WI38 (cell line): ENCODE measurements around the gene PIEZO2.
"Not testable (repeated sequence)": the region's sequence is repeated elsewhere in the genome, so short reads cannot be mapped to it uniquely, and the experiment has no call there.

Experiments used
- H3K4me3 ChIP-seq: 2 replicates; pipeline ENCODE4 v1.5.1; 2011; ENCODE audit warnings: low read depth, mild to moderate bottlenecking, control low read depth, low read length
- TF ChIP-seq, protein P1 (sequence below): IDR thresholded peaks from 2 replicates; pipeline ENCODE4 v1.5.1; 2012; ENCODE audit warnings: low read depth, mild to moderate bottlenecking, control low read depth, low read length

Gene PIEZO2

GRCh38 chr18:11137400-11137799, 12.0 kb downstream of the PIEZO2 start:
- no peak overlapping the region for H3K4me3 ChIP-seq
- TF ChIP-seq, protein P1, sequence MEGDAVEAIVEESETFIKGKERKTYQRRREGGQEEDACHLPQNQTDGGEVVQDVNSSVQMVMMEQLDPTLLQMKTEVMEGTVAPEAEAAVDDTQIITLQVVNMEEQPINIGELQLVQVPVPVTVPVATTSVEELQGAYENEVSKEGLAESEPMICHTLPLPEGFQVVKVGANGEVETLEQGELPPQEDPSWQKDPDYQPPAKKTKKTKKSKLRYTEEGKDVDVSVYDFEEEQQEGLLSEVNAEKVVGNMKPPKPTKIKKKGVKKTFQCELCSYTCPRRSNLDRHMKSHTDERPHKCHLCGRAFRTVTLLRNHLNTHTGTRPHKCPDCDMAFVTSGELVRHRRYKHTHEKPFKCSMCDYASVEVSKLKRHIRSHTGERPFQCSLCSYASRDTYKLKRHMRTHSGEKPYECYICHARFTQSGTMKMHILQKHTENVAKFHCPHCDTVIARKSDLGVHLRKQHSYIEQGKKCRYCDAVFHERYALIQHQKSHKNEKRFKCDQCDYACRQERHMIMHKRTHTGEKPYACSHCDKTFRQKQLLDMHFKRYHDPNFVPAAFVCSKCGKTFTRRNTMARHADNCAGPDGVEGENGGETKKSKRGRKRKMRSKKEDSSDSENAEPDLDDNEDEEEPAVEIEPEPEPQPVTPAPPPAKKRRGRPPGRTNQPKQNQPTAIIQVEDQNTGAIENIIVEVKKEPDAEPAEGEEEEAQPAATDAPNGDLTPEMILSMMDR, result no peak

DNA sequence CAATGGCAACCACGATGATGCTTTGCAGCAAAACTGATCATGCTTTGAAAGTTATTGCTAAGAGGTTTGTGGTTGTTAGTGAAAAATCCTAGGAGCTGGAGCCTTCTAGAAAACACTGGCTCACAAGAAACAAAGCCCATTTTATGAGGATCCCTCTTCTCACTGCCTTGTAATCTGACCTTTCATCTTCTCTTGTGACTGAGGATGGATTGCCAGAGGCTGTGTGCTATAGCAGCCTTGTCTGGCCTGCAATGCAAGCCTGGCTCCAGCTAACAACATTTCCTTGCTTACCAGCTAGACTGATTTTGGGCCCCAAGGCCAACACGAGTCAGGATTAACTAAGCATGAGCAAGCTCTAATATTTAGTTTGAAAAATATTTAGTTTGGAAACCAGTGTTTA, 13.1 kb downstream of the PIEZO2 start:
- H3K4me3 ChIP-seq, result no peak overlapping the region
- TF ChIP-seq, protein P1, result no peak

- TF ChIP-seq, protein P1, result no peak
- no peak overlapping the region for H3K4me3 ChIP-seq
These were observed 14.4 kb downstream of the PIEZO2 start for GRCh38 chr18:11134940-11135339.

GRCh38 chr18:11129059-11129458, 20.3 kb downstream of the PIEZO2 start:
- not testable (repeated sequence) for H3K4me3 ChIP-seq

- TF ChIP-seq, protein P1, result no peak
- no peak overlapping the region for H3K4me3 ChIP-seq
These were observed 23.7 kb downstream of the PIEZO2 start for GRCh38 chr18:11125492-11126315.

- TF ChIP-seq, protein P1, result no peak
These were observed 25.3 kb downstream of the PIEZO2 start for GRCh38 chr18:11124054-11124453.

GRCh38 chr18:11121443-11121849, 27.9 kb downstream of the PIEZO2 start:
- TF ChIP-seq, protein P1, result no peak
- no peak overlapping the region for H3K4me3 ChIP-seq

More at GRCh38 chr18:11124054-11124453, 25.3 kb downstream of the PIEZO2 start:
- no peak overlapping the region for H3K4me3 ChIP-seq
